ENCODE measurements around the gene CACUL1.

The CACUL1 gene

GRCh38 chr10:118712930-118713634, 41.7 kb downstream of the CACUL1 start:
- Histone ChIP-seq H3K36me3 (ENCODE audit: insufficient read depth, low read length) (0 out of 2 replicates have a peak, but pooled peaks cover 3% of the 10 kb centered on the region), H3K27me3 (ENCODE audit: insufficient read depth, low read length) (no peaks in the 10 kb centered on the region), H3K4me1 (ENCODE audit: control insufficient read depth, insufficient read depth, low read length, unreplicated experiment) (no peaks in the 10 kb centered on the region), H3K4me3 (ENCODE audit: low read depth, low read length) (no peak overlapping the region), H2AFZ (ENCODE audit: low read length, unreplicated experiment) (no peak overlapping the region), H3K79me2 (ENCODE audit: control insufficient read depth, insufficient read depth, low read length, unreplicated experiment) (no peaks in the 10 kb centered on the region), H3K27ac (ENCODE audit: low read depth, low read length) (no peak overlapping the region)

GRCh38 chr10:118712080-118712479, 42.7 kb downstream of the CACUL1 start:
- H3K4me3 ChIP-seq (ENCODE audit: low read depth, low read length) = no peak overlapping the region
- no peak overlapping the region for H2AFZ ChIP-seq (ENCODE audit: low read length, unreplicated experiment)
- no peaks in the 10 kb centered on the region for H3K4me1 ChIP-seq (ENCODE audit: control insufficient read depth, insufficient read depth, low read length, unreplicated experiment)
- no peak overlapping the region for H3K27ac ChIP-seq (ENCODE audit: low read depth, low read length)
- 0 out of 2 replicates have a peak, but pooled peaks cover 3% of the 10 kb centered on the region for H3K36me3 ChIP-seq (ENCODE audit: insufficient read depth, low read length)
- H3K79me2 ChIP-seq (ENCODE audit: control insufficient read depth, insufficient read depth, low read length, unreplicated experiment) = no peaks in the 10 kb centered on the region
- no peaks in the 10 kb centered on the region for H3K27me3 ChIP-seq (ENCODE audit: insufficient read depth, low read length)

DNA sequence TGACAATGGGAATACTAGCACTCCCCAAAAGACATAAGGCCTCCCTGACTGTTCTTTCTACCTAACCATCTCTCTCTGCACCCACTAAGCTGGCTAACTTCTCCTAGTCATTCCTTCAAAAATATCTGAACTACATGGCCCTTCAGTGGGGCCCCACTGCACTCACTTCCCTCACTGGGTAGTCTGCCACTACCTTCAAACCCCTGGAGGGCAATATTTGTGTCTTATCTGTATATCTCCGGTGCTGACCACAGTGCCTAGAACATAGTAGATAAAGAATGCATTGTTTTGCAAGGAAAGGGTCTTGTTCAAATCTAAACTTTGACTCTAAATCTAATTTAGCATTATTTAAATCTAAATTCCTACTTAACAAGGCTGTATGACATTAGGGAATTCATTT, 44.3 kb downstream of the CACUL1 start:
- Histone ChIP-seq H3K36me3 (ENCODE audit: insufficient read depth, low read length) (0 out of 2 replicates have a peak, but pooled peaks cover 3% of the 10 kb centered on the region), H2AFZ (ENCODE audit: low read length, unreplicated experiment) (no peak overlapping the region), H3K27ac (ENCODE audit: low read depth, low read length) (no peak overlapping the region), H3K79me2 (ENCODE audit: control insufficient read depth, insufficient read depth, low read length, unreplicated experiment) (no peaks in the 10 kb centered on the region), H3K4me3 (ENCODE audit: low read depth, low read length) (no peak overlapping the region), H3K4me1 (ENCODE audit: control insufficient read depth, insufficient read depth, low read length, unreplicated experiment) (no peaks in the 10 kb centered on the region), H3K27me3 (ENCODE audit: insufficient read depth, low read length) (no peaks in the 10 kb centered on the region)

GRCh38 chr10:118708571-118708970, 46.2 kb downstream of the CACUL1 start:
- H3K4me3 ChIP-seq (ENCODE audit: low read depth, low read length) = no peak overlapping the region
- H2AFZ ChIP-seq (ENCODE audit: low read length, unreplicated experiment) = no peak overlapping the region
- H3K27me3 ChIP-seq (ENCODE audit: insufficient read depth, low read length) = no peaks in the 10 kb centered on the region
- no peaks in the 10 kb centered on the region for H3K4me1 ChIP-seq (ENCODE audit: control insufficient read depth, insufficient read depth, low read length, unreplicated experiment)
- H3K36me3 ChIP-seq (ENCODE audit: insufficient read depth, low read length) = 0 out of 2 replicates have a peak, but pooled peaks cover 3% of the 10 kb centered on the region
- H3K79me2 ChIP-seq (ENCODE audit: control insufficient read depth, insufficient read depth, low read length, unreplicated experiment) = no peaks in the 10 kb centered on the region
- no peak overlapping the region for H3K27ac ChIP-seq (ENCODE audit: low read depth, low read length)

DNA sequence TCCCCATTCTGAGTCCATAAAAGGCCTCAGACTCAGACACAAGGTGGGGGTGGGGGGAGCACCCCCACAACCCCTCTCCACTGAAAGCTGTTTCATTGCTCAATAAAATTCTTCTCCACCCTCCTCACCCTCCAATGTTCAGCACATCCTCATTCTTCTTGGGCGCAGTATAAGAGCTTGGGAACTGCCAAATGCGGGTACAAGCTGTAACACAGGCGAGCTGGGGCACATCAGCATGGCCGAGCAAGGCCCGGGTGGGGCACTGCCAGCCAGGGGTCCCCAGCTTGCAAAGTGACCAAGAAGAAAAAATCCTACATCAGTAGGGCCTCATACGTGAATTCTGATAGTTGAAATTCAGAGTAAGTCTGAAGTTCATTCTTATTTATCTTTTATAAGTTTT, 50.1 kb downstream of the CACUL1 start:
- H3K27me3 ChIP-seq (ENCODE audit: insufficient read depth, low read length) = no peaks in the 10 kb centered on the region
- H3K36me3 ChIP-seq (ENCODE audit: insufficient read depth, low read length) = peaks cover 5% of the 10 kb centered on the region; the same call in 1 of the 2 replicates
- H3K79me2 ChIP-seq (ENCODE audit: control insufficient read depth, insufficient read depth, low read length, unreplicated experiment) = no peaks in the 10 kb centered on the region
- no peak overlapping the region for H3K4me3 ChIP-seq (ENCODE audit: low read depth, low read length)
- no peak overlapping the region for H2AFZ ChIP-seq (ENCODE audit: low read length, unreplicated experiment)
- H3K4me1 ChIP-seq (ENCODE audit: control insufficient read depth, insufficient read depth, low read length, unreplicated experiment) = no peaks in the 10 kb centered on the region
- H3K27ac ChIP-seq (ENCODE audit: low read depth, low read length) = no peak overlapping the region

DNA sequence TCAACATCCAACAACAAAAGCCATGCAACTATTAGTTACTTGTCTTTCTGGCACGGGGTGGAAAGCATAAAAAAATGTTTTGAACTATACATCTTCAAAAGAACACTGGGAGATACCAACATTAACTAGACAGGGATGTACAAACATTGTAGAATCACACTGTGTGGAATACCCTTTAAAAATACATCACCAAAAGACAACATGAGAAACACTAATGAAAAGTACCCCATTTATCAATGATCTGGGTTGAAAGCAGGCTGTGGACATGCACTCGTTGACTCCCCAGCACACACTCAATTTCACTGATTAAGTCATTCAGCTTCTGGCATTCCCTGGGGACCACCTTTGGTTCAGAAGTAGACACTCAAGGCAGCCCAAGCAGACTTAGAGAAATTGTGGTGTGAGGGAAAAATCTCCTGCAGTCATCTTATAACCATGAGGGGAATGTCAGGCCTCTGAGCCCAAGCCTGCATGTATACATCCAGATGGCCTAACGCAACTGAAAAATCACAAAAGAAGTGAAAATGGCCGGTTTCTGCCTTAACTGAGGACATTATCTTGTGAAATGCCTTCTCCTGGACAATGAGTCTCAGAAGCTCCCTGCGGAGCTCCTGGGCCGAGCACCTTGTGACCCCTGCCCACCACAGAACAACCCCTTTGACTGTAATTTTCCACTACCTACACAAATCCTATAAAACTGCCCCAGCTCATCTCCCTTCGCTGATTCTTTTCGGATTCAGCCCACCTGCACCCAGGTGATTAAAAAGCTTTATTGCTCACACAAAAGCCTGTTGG, 53.0 kb downstream of the CACUL1 start:
- Histone ChIP-seq H3K4me1 (ENCODE audit: control insufficient read depth, insufficient read depth, low read length, unreplicated experiment) (peaks cover 10% of the 10 kb centered on the region), H3K27ac (ENCODE audit: low read depth, low read length) (no peak overlapping the region), H3K79me2 (ENCODE audit: control insufficient read depth, insufficient read depth, low read length, unreplicated experiment) (no peaks in the 10 kb centered on the region), H3K4me3 (ENCODE audit: low read depth, low read length) (no peak overlapping the region), H3K36me3 (ENCODE audit: insufficient read depth, low read length) (peaks cover 5% of the 10 kb centered on the region; the same call in 1 of the 2 replicates), H3K27me3 (ENCODE audit: insufficient read depth, low read length) (no peaks in the 10 kb centered on the region), H2AFZ (ENCODE audit: low read length, unreplicated experiment) (no peak overlapping the region)

- no peak overlapping the region for H2AFZ ChIP-seq (ENCODE audit: low read length, unreplicated experiment)
- H3K27ac ChIP-seq (ENCODE audit: low read depth, low read length) = no peak overlapping the region
- H3K4me3 ChIP-seq (ENCODE audit: low read depth, low read length) = no peak overlapping the region
Measured at GRCh38 chr10:118698421-118698820, 56.3 kb downstream of the CACUL1 start.

GRCh38 chr10:118694848-118695247, 59.9 kb downstream of the CACUL1 start:
- Histone ChIP-seq H3K27me3 (ENCODE audit: insufficient read depth, low read length) (no peaks in the 10 kb centered on the region), H3K36me3 (ENCODE audit: insufficient read depth, low read length) (no peaks in the 10 kb centered on the region), H3K27ac (ENCODE audit: low read depth, low read length) (no peak overlapping the region), H3K4me3 (ENCODE audit: low read depth, low read length) (no peak overlapping the region), H2AFZ (ENCODE audit: low read length, unreplicated experiment) (no peak overlapping the region), H3K79me2 (ENCODE audit: control insufficient read depth, insufficient read depth, low read length, unreplicated experiment) (no peaks in the 10 kb centered on the region), H3K4me1 (ENCODE audit: control insufficient read depth, insufficient read depth, low read length, unreplicated experiment) (peaks cover 28% of the 10 kb centered on the region)

More at GRCh38 chr10:118698421-118698820, 56.3 kb downstream of the CACUL1 start:
- Histone ChIP-seq H3K36me3 (ENCODE audit: insufficient read depth, low read length) (peaks cover 5% of the 10 kb centered on the region; the same call in 1 of the 2 replicates), H3K27me3 (ENCODE audit: insufficient read depth, low read length) (no peaks in the 10 kb centered on the region), H3K79me2 (ENCODE audit: control insufficient read depth, insufficient read depth, low read length, unreplicated experiment) (no peaks in the 10 kb centered on the region), H3K4me1 (ENCODE audit: control insufficient read depth, insufficient read depth, low read length, unreplicated experiment) (peaks cover 20% of the 10 kb centered on the region)

GRCh38 chr10:118692872-118693271, 61.9 kb downstream of the CACUL1 start:
- no peaks in the 10 kb centered on the region for H3K79me2 ChIP-seq (ENCODE audit: control insufficient read depth, insufficient read depth, low read length, unreplicated experiment)
- peaks cover 18% of the 10 kb centered on the region for H3K4me1 ChIP-seq (ENCODE audit: control insufficient read depth, insufficient read depth, low read length, unreplicated experiment)
- H3K36me3 ChIP-seq (ENCODE audit: insufficient read depth, low read length) = peaks cover 4% of the 10 kb centered on the region
- peak overlapping the region; percentile 36 for H3K27ac ChIP-seq (ENCODE audit: low read depth, low read length)
- H3K27me3 ChIP-seq (ENCODE audit: insufficient read depth, low read length) = no peaks in the 10 kb centered on the region
- no peak overlapping the region for H2AFZ ChIP-seq (ENCODE audit: low read length, unreplicated experiment)
- no peak overlapping the region for H3K4me3 ChIP-seq (ENCODE audit: low read depth, low read length)

GRCh38 chr10:118689070-118689858, 65.5 kb downstream of the CACUL1 start:
- Histone ChIP-seq H3K79me2 (ENCODE audit: control insufficient read depth, insufficient read depth, low read length, unreplicated experiment) (no peaks in the 10 kb centered on the region), H3K4me3 (ENCODE audit: low read depth, low read length) (no peak overlapping the region), H3K27ac (ENCODE audit: low read depth, low read length) (no peak overlapping the region), H3K4me1 (ENCODE audit: control insufficient read depth, insufficient read depth, low read length, unreplicated experiment) (peaks cover 12% of the 10 kb centered on the region), H3K27me3 (ENCODE audit: insufficient read depth, low read length) (no peaks in the 10 kb centered on the region), H2AFZ (ENCODE audit: low read length, unreplicated experiment) (no peak overlapping the region), H3K36me3 (ENCODE audit: insufficient read depth, low read length) (peaks cover 4% of the 10 kb centered on the region)
